ENCODE results near the gene ARMC9. TPM values are rescaled to one million over a fixed set of nuclear protein-coding genes. Genes with fewer than 3 reads are reported as not detected.

ARMC9 gene
- total RNA-seq, 1 experiment from 2014 or later: 3.3 TPM

GRCh38 chr2:231421051-231421580 is 222.7 kb downstream of the ARMC9 start:
- BruUV-seq (replicated peaks): no TSS peak
- Mint-ChIP-seq H3K27ac (ENCODE audit: unreplicated experiment) (no peak overlapping the region), H3K4me3 (ENCODE audit: unreplicated experiment) (no peak overlapping the region), H3K36me3 (ENCODE audit: insufficient read depth, unreplicated experiment) (no peaks in the 10 kb centered on the region), H3K9me3 (ENCODE audit: unreplicated experiment) (no peaks in the 10 kb centered on the region), H3K27me3 (ENCODE audit: insufficient read depth, unreplicated experiment) (no peaks in the 10 kb centered on the region), H3K4me1 (ENCODE audit: low read depth, unreplicated experiment) (no peaks in the 10 kb centered on the region)
- Histone ChIP-seq H3K9me3 (no peaks in the 10 kb centered on the region), H3K4me3 (ENCODE audit: low read depth, low read length) (no peak overlapping the region), H3K4me1 (0 out of 2 replicates have a peak, but pooled peaks cover 5% of the 10 kb centered on the region), H3K36me3 (ENCODE audit: control insufficient read depth, insufficient read depth, low read length) (no peaks in the 10 kb centered on the region), H3K27me3 (replicated peaks; ENCODE audit: control insufficient read depth, insufficient read depth, low read length) (no peaks in the 10 kb centered on the region)
- ChIA-PET POLR2A (no interaction called here), CTCF (no interaction called here)
- intact Hi-C loops (cut with micrococcal nuclease; ENCODE audit: unreplicated experiment): no loop called here
- no peak for TF ChIP-seq CTCF (IDR thresholded peaks at IDR 0.05; ENCODE audit: insufficient read depth in 1 of 2, low read depth in 1 of 2, low read length in 1 of 2, severe bottlenecking in 1 of 2, unreplicated experiment in 1 of 2)
- no peak for DNase-seq

GRCh38 chr2:231422056-231422455 is 223.6 kb downstream of the ARMC9 start:
- Histone ChIP-seq H3K36me3 (ENCODE audit: control insufficient read depth, insufficient read depth, low read length) (no peaks in the 10 kb centered on the region), H3K9me3 (no peaks in the 10 kb centered on the region), H3K4me3 (ENCODE audit: low read depth, low read length) (no peak overlapping the region), H3K4me1 (0 out of 2 replicates have a peak, but pooled peaks cover 5% of the 10 kb centered on the region), H3K27me3 (replicated peaks; ENCODE audit: control insufficient read depth, insufficient read depth, low read length) (no peaks in the 10 kb centered on the region)
- Mint-ChIP-seq H3K4me1 (ENCODE audit: low read depth, unreplicated experiment) (no peaks in the 10 kb centered on the region), H3K4me3 (ENCODE audit: unreplicated experiment) (no peak overlapping the region), H3K27me3 (ENCODE audit: insufficient read depth, unreplicated experiment) (no peaks in the 10 kb centered on the region), H3K27ac (ENCODE audit: unreplicated experiment) (no peak overlapping the region), H3K9me3 (ENCODE audit: unreplicated experiment) (no peaks in the 10 kb centered on the region), H3K36me3 (ENCODE audit: insufficient read depth, unreplicated experiment) (no peaks in the 10 kb centered on the region)
- no peak for TF ChIP-seq CTCF (IDR thresholded peaks at IDR 0.05; ENCODE audit: insufficient read depth in 1 of 2, low read depth in 1 of 2, low read length in 1 of 2, severe bottlenecking in 1 of 2, unreplicated experiment in 1 of 2)
- no TSS peak for BruUV-seq (replicated peaks)
- intact Hi-C loops (cut with micrococcal nuclease; ENCODE audit: unreplicated experiment): no loop called here
- DNase-seq: no peak
- ChIA-PET CTCF (no interaction called here), POLR2A (no interaction called here)

GRCh38 chr2:231423176-231423575 is 224.7 kb downstream of the ARMC9 start:
- no peak overlapping the region for H3K4me3 Mint-ChIP-seq (ENCODE audit: unreplicated experiment)
- no peaks in the 10 kb centered on the region for H3K9me3 Mint-ChIP-seq (ENCODE audit: unreplicated experiment)
- Histone ChIP-seq H3K4me3 (ENCODE audit: low read depth, low read length) (no peak overlapping the region), H3K36me3 (ENCODE audit: control insufficient read depth, insufficient read depth, low read length) (no peaks in the 10 kb centered on the region), H3K27me3 (replicated peaks; ENCODE audit: control insufficient read depth, insufficient read depth, low read length) (no peaks in the 10 kb centered on the region), H3K4me1 (0 out of 2 replicates have a peak, but pooled peaks cover 5% of the 10 kb centered on the region), H3K9me3 (no peaks in the 10 kb centered on the region)
- TF ChIP-seq CTCF (IDR thresholded peaks at IDR 0.05; ENCODE audit: insufficient read depth in 1 of 2, low read depth in 1 of 2, low read length in 1 of 2, severe bottlenecking in 1 of 2, unreplicated experiment in 1 of 2): no peak
- no peaks in the 10 kb centered on the region for H3K27me3 Mint-ChIP-seq (ENCODE audit: insufficient read depth, unreplicated experiment)
- DNase-seq: no peak
- no peaks in the 10 kb centered on the region for H3K36me3 Mint-ChIP-seq (ENCODE audit: insufficient read depth, unreplicated experiment)
- CTCF ChIA-PET: no interaction called here
- POLR2A ChIA-PET: no interaction called here
- BruUV-seq (replicated peaks): no TSS peak
- no peaks in the 10 kb centered on the region for H3K4me1 Mint-ChIP-seq (ENCODE audit: low read depth, unreplicated experiment)
- intact Hi-C loops (cut with micrococcal nuclease; ENCODE audit: unreplicated experiment): no loop called here
- no peak overlapping the region for H3K27ac Mint-ChIP-seq (ENCODE audit: unreplicated experiment)

Small RNA genes within 50 kb of the gene (microRNA-seq; reads per million reads assigned to microRNA genes)
- gene MIR4777: not detected

Other genes with a start within 250 kb of the ARMC9 start
- not detected in 2 replicates for gene SPATA3, start 202.5 kb upstream of the ARMC9 start, total RNA-seq (2022)
- 90.5 and 105 TPM in 2 replicates for gene C2orf72, start 161.1 kb upstream of the ARMC9 start, total RNA-seq (2022)
- gene PSMD1, start 141.8 kb upstream of the ARMC9 start, total RNA-seq (2022): 120 and 126 TPM in 2 replicates
- not detected in 2 replicates for gene HTR2B, start 73.6 kb upstream of the ARMC9 start, total RNA-seq (2022)
- 2.7 and 3.6 TPM in 2 replicates for gene B3GNT7, start 197.1 kb downstream of the ARMC9 start, total RNA-seq (2022)